HG03108 (cell line): Measurements from ENCODE around the gene CAPS.

Experiments
- ATAC-seq: cut with Tn5 transposase; IDR thresholded peaks from one replicate; pipeline ENCODE4 v1.9.1; 2021; ENCODE audit warnings: moderate library complexity; ENCODE audit not compliant: unreplicated experiment

Gene CAPS

GRCh38 chr19:5908773-5909442 is 5.1 kb upstream of the CAPS start:
- ATAC-seq: no peak

- no peak for ATAC-seq
Observed at GRCh38 chr19:5910638-5910907, 3.5 kb upstream of the CAPS start.

DNA sequence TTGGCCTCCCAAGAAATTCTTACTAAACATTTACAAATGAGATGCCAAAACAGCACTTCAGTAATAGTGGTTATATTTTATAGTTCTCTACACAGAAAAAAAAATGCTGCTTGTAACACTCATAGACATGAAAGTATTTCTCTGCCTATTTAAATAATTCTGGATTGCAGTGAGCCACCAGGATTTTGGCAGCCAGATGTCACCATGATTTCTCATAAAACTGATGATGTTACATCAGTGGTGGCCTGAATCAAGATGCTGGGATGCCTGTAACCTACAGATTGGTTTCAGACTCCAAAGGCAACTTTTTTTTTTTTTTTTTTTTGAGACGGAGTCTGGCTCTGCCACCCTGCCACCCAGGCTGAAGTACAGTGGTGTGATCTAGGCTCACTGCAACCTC is 2.7 kb upstream of the CAPS start:
- no peak for ATAC-seq

DNA sequence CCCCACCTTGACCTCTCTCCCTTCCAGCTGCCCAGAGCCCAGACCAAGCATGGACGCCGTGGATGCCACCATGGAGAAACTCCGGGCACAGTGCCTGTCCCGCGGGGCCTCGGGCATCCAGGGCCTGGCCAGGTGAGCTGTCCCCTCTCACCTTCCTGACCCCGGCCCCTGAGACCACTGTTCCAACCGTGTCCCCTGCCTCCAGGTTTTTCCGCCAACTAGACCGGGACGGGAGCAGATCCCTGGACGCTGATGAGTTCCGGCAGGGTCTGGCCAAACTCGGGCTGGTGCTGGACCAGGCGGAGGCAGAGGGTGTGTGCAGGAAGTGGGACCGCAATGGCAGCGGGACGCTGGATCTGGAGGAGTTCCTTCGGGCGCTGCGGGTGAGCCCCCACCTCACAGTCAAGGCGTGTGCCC is 312 bp downstream of the CAPS start:
- ATAC-seq: no peak

GRCh38 chr19:5914946-5915781 is 1.1 kb downstream of the CAPS start:
- no peak for ATAC-seq

GRCh38 chr19:5915782-5916165 is 1.7 kb downstream of the CAPS start:
- ATAC-seq: no peak

- ATAC-seq: no peak
Observed at GRCh38 chr19:5916181-5916708, 2.2 kb downstream of the CAPS start.

DNA sequence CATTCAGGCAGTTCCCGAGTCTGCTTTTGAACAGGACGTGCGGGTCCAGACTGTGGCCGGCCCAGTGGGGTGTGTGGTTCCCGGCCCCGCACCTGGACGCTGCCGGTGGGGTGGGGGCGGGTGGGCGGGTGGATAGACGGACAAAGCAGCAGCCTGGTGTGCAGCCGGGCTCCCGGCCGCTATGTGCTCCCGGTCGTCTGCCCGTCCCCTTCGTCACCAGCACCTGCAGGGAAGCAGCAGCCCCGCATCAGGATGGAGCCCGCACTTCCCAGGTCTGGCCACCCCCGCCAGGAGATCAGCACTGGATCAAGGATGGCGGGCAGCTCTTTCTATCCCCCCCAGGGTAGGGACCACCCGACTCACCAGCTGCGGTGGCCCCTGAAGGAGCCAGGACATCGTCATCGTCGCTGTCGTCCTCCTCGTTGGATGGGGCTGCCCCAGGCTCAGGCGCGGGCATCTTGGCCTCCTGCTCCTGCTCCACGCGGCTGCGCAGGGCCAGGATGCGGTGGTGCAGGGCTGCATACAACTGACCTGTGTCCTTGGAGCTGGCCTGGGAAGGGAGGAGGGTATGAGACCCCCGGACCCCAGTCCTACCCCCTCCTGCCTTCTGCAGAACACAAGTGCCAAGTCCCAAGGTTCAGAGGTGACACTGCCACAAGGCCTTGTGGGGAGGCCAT is 3.5 kb downstream of the CAPS start:
- no peak for ATAC-seq

DNA sequence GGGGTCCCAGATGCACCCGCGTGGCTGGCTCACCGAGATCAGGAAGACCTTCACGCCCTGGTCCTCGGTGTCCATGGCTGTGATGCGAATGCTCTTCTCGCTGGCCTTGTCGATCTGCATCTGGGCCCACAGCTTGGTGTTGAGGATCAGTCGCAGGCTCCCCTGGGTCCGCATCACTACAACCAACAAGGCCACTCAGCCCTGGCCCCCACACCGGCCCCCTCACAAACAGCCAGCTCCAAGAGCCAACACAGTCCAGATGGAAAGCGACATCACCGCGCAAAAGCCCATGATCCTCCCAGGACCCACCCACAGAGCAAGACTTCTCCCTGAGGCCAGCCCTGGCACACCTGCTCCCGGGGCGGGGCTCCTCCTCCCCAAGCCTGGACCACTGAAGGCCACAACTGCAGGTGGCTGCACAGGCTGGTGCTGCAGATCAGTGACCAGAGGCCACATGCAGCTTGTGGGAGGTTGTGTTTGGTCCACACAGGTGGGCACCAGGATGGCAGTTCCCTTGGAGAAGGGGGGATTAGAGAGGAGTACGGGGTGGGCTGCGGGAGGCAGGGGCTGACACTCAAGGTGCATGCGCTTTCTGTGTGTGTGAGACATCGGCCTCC is 4.5 kb downstream of the CAPS start:
- no peak for ATAC-seq

- ATAC-seq: no peak
Observed at GRCh38 chr19:5921516-5922160, 7.6 kb downstream of the CAPS start.

DNA sequence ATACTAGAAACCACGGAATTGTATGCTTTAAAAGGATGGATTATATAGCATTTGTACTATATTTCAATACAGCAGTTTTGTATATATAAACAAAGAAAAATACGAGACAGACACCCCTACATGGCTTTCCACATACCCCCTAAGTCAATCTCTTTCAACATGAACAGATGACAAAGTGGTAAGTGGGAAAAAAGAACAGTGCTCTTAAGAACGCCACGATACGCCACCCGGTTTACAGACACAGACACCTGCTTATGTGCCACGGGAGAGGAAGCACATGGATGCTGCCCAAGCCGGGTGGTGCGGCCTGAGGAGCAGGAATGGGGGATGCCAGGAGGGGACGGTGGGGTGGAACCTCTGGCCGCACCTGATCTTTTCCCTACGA is 8.1 kb downstream of the CAPS start:
- no peak for ATAC-seq

DNA sequence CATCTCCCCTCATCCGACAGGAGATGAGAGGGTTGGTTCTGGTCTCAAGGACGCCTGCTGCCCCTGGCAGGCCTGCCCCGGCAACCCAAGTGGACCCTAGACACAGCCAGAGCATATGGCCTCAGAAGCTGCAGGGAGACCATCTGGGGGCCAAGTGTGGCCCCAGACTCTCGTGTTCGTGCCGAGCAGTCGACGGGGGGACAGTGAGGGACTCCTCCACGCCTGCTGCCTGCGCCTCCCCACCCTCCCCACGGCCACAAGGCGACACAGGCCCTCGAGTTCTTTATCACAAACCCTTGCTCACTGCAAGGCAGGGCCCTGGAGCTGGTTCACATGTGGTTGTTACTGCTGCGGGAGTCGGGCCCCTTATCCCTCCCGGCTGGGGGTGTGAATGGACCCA is 9.3 kb downstream of the CAPS start:
- ATAC-seq: no peak

DNA sequence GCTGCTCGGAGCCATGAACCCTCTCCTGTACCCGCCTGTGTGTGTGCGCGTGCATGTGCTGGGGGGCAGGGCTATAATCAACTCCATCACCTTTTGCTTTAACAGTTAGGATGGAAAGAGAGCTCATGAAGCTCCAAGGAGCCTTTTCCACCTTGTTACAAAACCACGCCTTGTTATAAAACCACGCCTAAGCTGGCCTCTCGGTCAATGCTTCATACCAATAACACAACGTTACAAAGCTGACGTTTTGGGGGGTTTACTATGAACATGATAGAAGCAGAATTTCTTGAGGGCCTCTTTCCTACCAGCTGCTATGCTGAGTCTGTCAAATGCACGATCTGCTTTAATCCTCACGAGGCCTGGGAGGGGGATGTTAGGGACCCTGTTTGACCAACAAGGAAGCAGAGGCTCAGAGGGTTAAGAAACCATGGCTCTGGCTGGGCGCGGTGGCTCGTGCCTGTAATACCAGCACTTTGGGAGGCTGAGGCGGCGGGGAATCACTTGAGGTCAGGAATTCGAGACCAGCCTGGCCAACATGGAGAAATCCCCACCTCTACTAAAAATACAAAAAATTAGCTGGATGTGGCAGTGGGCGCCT is 11.9 kb downstream of the CAPS start:
- ATAC-seq: no peak

- ATAC-seq: no peak
Observed at GRCh38 chr19:5926641-5927440, 12.8 kb downstream of the CAPS start.

GRCh38 chr19:5927441-5927821 is 13.4 kb downstream of the CAPS start:
- peak; percentile 65 for ATAC-seq

GRCh38 chr19:5929179-5929578 is 15.1 kb downstream of the CAPS start:
- ATAC-seq: no peak

DNA sequence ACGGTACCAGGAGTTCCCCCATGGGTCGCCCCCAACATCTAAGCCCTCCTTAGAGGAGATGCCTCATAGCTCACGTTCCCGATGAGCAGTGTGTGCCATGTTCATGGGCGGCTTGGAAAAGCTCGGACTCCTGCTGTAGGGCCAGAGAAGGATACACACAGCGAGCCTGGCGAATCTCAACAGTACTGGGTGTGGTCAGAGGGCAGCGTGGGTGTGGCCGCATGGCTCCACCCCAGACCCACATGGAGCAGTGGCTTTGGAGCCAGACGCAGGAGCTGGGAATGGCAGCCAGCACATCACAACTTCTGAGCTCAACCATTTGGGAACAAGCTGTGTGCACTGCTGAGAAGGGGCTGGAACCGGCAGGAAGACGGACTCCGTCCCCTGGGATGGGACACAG is 15.6 kb downstream of the CAPS start:
- ATAC-seq: no peak

DNA sequence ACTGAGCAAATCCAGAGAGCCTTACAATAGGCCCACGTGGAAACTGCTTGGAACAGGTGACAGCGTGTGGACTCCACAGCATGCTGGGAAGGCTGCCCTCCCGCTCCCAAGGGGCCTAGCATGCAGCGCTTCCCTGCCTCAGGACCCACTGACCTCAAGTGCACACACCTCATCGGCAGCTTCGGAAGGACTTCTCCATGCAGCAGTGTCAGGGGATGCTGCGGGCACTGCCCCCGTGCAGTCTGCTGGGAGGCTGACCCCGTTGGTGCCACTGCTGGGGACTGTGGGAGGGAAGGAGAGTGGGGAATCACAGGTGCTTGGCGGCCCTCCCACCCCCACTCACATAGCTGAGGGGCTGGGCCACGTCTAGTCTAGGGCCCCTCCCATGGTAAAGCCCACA is 17.2 kb downstream of the CAPS start:
- no peak for ATAC-seq

DNA sequence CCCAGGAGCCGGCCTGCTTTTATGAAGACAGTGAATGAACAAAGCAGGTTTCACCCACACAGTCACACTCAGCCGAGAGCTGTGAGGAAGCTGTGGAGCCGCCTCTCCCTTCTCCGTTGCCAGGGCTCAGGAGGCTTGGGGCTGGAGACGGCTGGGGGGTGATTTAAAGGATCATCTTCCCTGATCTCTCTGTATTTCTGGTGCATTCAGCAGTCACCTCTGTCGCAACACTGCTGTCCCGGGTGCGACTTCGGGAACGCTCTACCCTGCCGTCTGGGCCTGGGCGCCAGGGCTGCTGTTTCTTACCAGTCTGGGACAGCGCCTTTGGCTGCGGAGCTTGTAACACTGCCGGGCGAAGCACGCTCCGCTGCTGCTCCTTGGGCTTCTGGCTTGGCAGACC is 18.1 kb downstream of the CAPS start:
- no peak for ATAC-seq
